Measurements from ENCODE around the gene ZNF423.

ZNF423 gene

DNA sequence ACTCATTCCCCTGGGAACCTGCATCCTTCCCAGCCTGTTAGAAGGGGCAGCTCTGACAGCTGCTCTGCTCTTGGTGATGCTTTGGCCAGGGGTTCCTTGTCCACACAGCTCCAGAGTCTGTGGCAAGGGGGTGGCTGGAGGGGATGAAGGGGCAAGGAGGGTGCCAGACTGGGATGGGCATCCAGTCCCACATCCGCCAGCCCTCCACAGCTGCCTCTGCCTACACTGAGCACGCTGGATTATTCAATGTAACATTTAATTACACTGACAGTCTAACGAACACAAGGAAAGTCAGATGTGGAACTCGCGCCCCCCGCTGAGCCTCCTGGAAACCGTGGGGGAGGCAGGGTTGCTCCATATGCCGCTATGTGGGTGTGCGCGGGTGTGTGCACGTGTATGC lies 381.2 kb downstream of the ZNF423 start:
- Histone ChIP-seq H3K27me3 (ENCODE audit: control insufficient read depth in 1 of 2, insufficient read depth in 1 of 2, low read length in 2 of 2) (peaks cover 11 to 31% of the 10 kb centered on the region in 2 experiments), H2AFZ (ENCODE audit: low read depth, low read length) (no peak overlapping the region), H4K91ac (ENCODE audit: low read length) (peak overlapping the region; percentile 16), H3K23ac (ENCODE audit: low read length in 2 of 2) (no peak overlapping the region), H2BK15ac (ENCODE audit: low read depth, poor library complexity, severe bottlenecking) (no peak overlapping the region), H3K14ac (ENCODE audit: low read length in 2 of 2) (no peak overlapping the region), H2BK12ac (ENCODE audit: low read length in 2 of 2) (no peak overlapping the region), H3K4ac (ENCODE audit: low read depth in 1 of 2, low read length in 2 of 2) (no peak overlapping the region), H3K9ac (ENCODE audit: low read length) (no peak overlapping the region), H3K27ac (ENCODE audit: low read length, poor library complexity, severe bottlenecking) (no peak overlapping the region), H3K9me3 (ENCODE audit: control insufficient read depth, low read length) (no peaks in the 10 kb centered on the region), H3K4me2 (ENCODE audit: low read length, poor library complexity, severe bottlenecking) (no peak overlapping the region), H3K79me1 (replicated peaks; ENCODE audit: low read length, poor library complexity, severe bottlenecking) (no peaks in the 10 kb centered on the region), H4K8ac (ENCODE audit: low read length) (no peak overlapping the region), H3K18ac (ENCODE audit: low read depth in 1 of 2, low read length in 2 of 2) (no peak overlapping the region), H2BK5ac (ENCODE audit: low read depth, low read length, poor library complexity, severe bottlenecking) (no peak overlapping the region), H3K4me3 (ENCODE audit: insufficient read depth in 1 of 2, low read depth in 1 of 2, low read length in 2 of 2) (no peak overlapping the region), H3K4me1 (ENCODE audit: control insufficient read depth, insufficient read depth, low read depth, low read length) (no peaks in the 10 kb centered on the region), H2AK5ac (ENCODE audit: low read length, severe bottlenecking) (no peak overlapping the region), H3K36me3 (ENCODE audit: control insufficient read depth in 1 of 2, insufficient read depth in 2 of 2, low read depth in 1 of 2, low read length in 2 of 2) (no peaks in the 10 kb centered on the region), H2BK120ac (ENCODE audit: low read depth, low read length) (no peak overlapping the region)
- WGBS = 91% methylated on average over 11 of the region's 11 CpGs
- no peak for DNase-seq

DNA sequence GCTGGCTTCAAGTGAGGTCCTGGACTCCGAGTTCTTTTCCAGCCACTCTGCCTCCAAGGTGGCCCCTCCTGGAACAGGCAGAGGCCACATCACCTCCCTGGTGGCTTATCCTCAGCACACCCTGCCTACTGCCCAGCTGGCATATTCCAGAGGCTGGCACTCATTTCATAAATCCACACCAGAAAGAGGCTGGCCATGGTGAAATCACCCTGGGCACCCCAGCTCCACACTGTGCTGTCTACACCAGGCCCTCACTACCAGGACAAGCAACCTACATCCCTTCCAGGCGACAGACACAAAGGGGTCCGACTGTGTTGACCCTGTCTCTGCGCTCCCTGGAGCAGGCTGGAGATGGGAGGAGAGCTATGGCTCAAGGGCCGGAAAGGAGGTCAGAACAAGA lies 382.1 kb downstream of the ZNF423 start:
- Histone ChIP-seq H3K27me3 (ENCODE audit: control insufficient read depth in 1 of 2, insufficient read depth in 1 of 2, low read length in 2 of 2) (peaks cover 11 to 31% of the 10 kb centered on the region in 2 experiments), H2AK5ac (ENCODE audit: low read length, severe bottlenecking) (no peak overlapping the region), H3K27ac (ENCODE audit: low read length, poor library complexity, severe bottlenecking) (no peak overlapping the region), H3K9me3 (ENCODE audit: control insufficient read depth, low read length) (no peaks in the 10 kb centered on the region), H3K18ac (ENCODE audit: low read depth in 1 of 2, low read length in 2 of 2) (no peak overlapping the region), H2AFZ (ENCODE audit: low read depth, low read length) (no peak overlapping the region), H3K9ac (ENCODE audit: low read length) (no peak overlapping the region), H2BK12ac (ENCODE audit: low read length in 2 of 2) (no peak overlapping the region), H2BK120ac (ENCODE audit: low read depth, low read length) (no peak overlapping the region), H3K36me3 (ENCODE audit: control insufficient read depth in 1 of 2, insufficient read depth in 2 of 2, low read depth in 1 of 2, low read length in 2 of 2) (no peaks in the 10 kb centered on the region), H3K4me2 (ENCODE audit: low read length, poor library complexity, severe bottlenecking) (no peak overlapping the region), H4K91ac (ENCODE audit: low read length) (no peak overlapping the region), H3K14ac (ENCODE audit: low read length in 2 of 2) (no peak overlapping the region), H3K4me3 (ENCODE audit: insufficient read depth in 1 of 2, low read depth in 1 of 2, low read length in 2 of 2) (no peak overlapping the region), H3K4me1 (ENCODE audit: control insufficient read depth, insufficient read depth, low read depth, low read length) (no peaks in the 10 kb centered on the region), H2BK5ac (ENCODE audit: low read depth, low read length, poor library complexity, severe bottlenecking) (no peak overlapping the region), H3K79me1 (replicated peaks; ENCODE audit: low read length, poor library complexity, severe bottlenecking) (no peaks in the 10 kb centered on the region), H2BK15ac (ENCODE audit: low read depth, poor library complexity, severe bottlenecking) (no peak overlapping the region), H4K8ac (ENCODE audit: low read length) (no peak overlapping the region), H3K23ac (ENCODE audit: low read length in 2 of 2) (peak overlapping the region in 1 of 2 experiments; percentile 24), H3K4ac (ENCODE audit: low read depth in 1 of 2, low read length in 2 of 2) (no peak overlapping the region)
- no peak for DNase-seq
- 81% methylated on average over 5 of the region's 5 CpGs for WGBS

DNA sequence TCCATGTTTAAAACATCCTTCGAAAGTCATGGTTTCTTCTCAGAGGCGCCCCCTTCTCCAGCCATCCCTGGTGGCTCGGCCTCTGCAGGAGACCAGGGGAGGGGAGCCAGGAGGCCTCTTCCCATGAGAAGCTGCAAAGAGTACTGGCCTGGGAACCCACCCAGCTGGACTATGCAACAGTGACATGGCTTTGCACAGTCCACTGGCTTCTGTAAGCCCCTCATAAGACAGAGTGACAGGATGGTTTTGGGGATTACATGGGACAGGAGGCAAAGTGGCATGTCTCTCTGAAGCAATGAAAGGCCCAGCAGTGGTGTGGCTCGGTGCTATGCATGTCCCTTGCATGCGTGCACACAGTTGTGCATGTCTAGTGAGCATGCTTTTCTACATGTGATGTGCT lies 382.8 kb downstream of the ZNF423 start:
- Histone ChIP-seq H2AK5ac (ENCODE audit: low read length, severe bottlenecking) (no peak overlapping the region), H3K79me1 (replicated peaks; ENCODE audit: low read length, poor library complexity, severe bottlenecking) (no peaks in the 10 kb centered on the region), H2BK120ac (ENCODE audit: low read depth, low read length) (no peak overlapping the region), H3K9me3 (ENCODE audit: control insufficient read depth, low read length) (no peaks in the 10 kb centered on the region), H3K4me2 (ENCODE audit: low read length, poor library complexity, severe bottlenecking) (no peak overlapping the region), H3K4me1 (ENCODE audit: control insufficient read depth, insufficient read depth, low read depth, low read length) (no peaks in the 10 kb centered on the region), H4K8ac (ENCODE audit: low read length) (no peak overlapping the region), H3K23ac (ENCODE audit: low read length in 2 of 2) (no peak overlapping the region), H2AFZ (ENCODE audit: low read depth, low read length) (no peak overlapping the region), H3K14ac (ENCODE audit: low read length in 2 of 2) (peak overlapping the region in 1 of 2 experiments; percentile 82), H3K18ac (ENCODE audit: low read depth in 1 of 2, low read length in 2 of 2) (no peak overlapping the region), H3K27ac (ENCODE audit: low read length, poor library complexity, severe bottlenecking) (no peak overlapping the region), H2BK5ac (ENCODE audit: low read depth, low read length, poor library complexity, severe bottlenecking) (no peak overlapping the region), H3K27me3 (ENCODE audit: control insufficient read depth in 1 of 2, insufficient read depth in 1 of 2, low read length in 2 of 2) (peaks cover 12 to 35% of the 10 kb centered on the region in 2 experiments), H3K9ac (ENCODE audit: low read length) (no peak overlapping the region), H2BK12ac (ENCODE audit: low read length in 2 of 2) (no peak overlapping the region), H3K4me3 (ENCODE audit: insufficient read depth in 1 of 2, low read depth in 1 of 2, low read length in 2 of 2) (no peak overlapping the region), H4K91ac (ENCODE audit: low read length) (no peak overlapping the region), H3K4ac (ENCODE audit: low read depth in 1 of 2, low read length in 2 of 2) (no peak overlapping the region), H3K36me3 (ENCODE audit: control insufficient read depth in 1 of 2, insufficient read depth in 2 of 2, low read depth in 1 of 2, low read length in 2 of 2) (no peaks in the 10 kb centered on the region), H2BK15ac (ENCODE audit: low read depth, poor library complexity, severe bottlenecking) (no peak overlapping the region)
- WGBS = 89% methylated on average over 5 of the region's 5 CpGs
- no peak for DNase-seq

DNA sequence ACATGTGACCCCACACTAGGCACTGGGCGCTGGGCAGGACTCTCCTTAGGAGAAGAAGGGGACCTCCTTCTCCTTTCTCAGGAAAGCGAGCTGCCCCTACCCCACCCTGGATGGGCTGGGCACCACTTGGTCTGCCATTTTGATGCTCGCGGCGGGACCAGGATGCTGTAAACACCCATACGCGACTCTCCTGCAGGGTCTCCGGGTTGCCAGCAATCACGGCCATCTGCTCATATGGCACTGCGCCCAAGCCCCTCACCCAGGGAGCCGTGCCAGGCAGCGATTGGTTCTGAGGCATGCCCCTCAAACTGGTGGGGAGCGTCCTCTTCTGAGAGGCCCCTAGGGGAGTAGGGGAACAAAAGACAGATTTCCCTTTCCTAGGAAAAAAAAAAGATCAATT lies 383.3 kb downstream of the ZNF423 start:
- no peak overlapping the region for H4K8ac ChIP-seq (ENCODE audit: low read length)
- H3K36me3 ChIP-seq (ENCODE audit: control insufficient read depth in 1 of 2, insufficient read depth in 2 of 2, low read depth in 1 of 2, low read length in 2 of 2) = no peaks in the 10 kb centered on the region
- no peaks in the 10 kb centered on the region for H3K9me3 ChIP-seq (ENCODE audit: control insufficient read depth, low read length)
- no peak overlapping the region for H4K91ac ChIP-seq (ENCODE audit: low read length)
- no peak overlapping the region for H3K14ac ChIP-seq (ENCODE audit: low read length in 2 of 2)
- no peak overlapping the region for H2BK5ac ChIP-seq (ENCODE audit: low read depth, low read length, poor library complexity, severe bottlenecking)
- no peak overlapping the region for H2BK15ac ChIP-seq (ENCODE audit: low read depth, poor library complexity, severe bottlenecking)
- H3K27ac ChIP-seq (ENCODE audit: low read length, poor library complexity, severe bottlenecking) = no peak overlapping the region
- no peak overlapping the region for H3K4me2 ChIP-seq (ENCODE audit: low read length, poor library complexity, severe bottlenecking)
- H3K9ac ChIP-seq (ENCODE audit: low read length) = no peak overlapping the region
- H3K18ac ChIP-seq (ENCODE audit: low read depth in 1 of 2, low read length in 2 of 2) = no peak overlapping the region
- H3K4me1 ChIP-seq (ENCODE audit: control insufficient read depth, insufficient read depth, low read depth, low read length) = no peaks in the 10 kb centered on the region
- WGBS = 85% methylated on average over 13 of the region's 13 CpGs
- peaks cover 16 to 37% of the 10 kb centered on the region in 2 experiments for H3K27me3 ChIP-seq (ENCODE audit: control insufficient read depth in 1 of 2, insufficient read depth in 1 of 2, low read length in 2 of 2)
- H2BK120ac ChIP-seq (ENCODE audit: low read depth, low read length) = no peak overlapping the region
- no peak for DNase-seq
- no peak overlapping the region for H3K4me3 ChIP-seq (ENCODE audit: insufficient read depth in 1 of 2, low read depth in 1 of 2, low read length in 2 of 2)
- H2BK12ac ChIP-seq (ENCODE audit: low read length in 2 of 2) = no peak overlapping the region
- H2AFZ ChIP-seq (ENCODE audit: low read depth, low read length) = no peak overlapping the region
- no peak overlapping the region for H3K4ac ChIP-seq (ENCODE audit: low read depth in 1 of 2, low read length in 2 of 2)
- H2AK5ac ChIP-seq (ENCODE audit: low read length, severe bottlenecking) = no peak overlapping the region
- no peaks in the 10 kb centered on the region for H3K79me1 ChIP-seq (replicated peaks; ENCODE audit: low read length, poor library complexity, severe bottlenecking)
- no peak overlapping the region for H3K23ac ChIP-seq (ENCODE audit: low read length in 2 of 2)

Measured in mesenchymal stem cell (in vitro differentiated cells and primary cell).